Measurements from ENCODE around the gene ZMIZ1. TPM values are rescaled to one million over a fixed set of nuclear protein-coding genes. Genes with fewer than 3 reads are reported as not detected.

ZMIZ1 gene
- total RNA-seq, 1 experiment from 2014 or later: 42.3 TPM

- POLR2A ChIA-PET: no interaction called here
- CTCF ChIA-PET: interaction anchor here (1.4 kb wide), 1 partner anchor 117 kb away, joined by 3 read pairs; no protein-coding TSS in a partner anchor
- BruUV-seq (replicated peaks): TSS peak; percentile 2
Measured at GRCh38 chr10:79077488-79078173, 8.9 kb downstream of the ZMIZ1 start.

GRCh38 chr10:79078367-79079053 is 9.7 kb downstream of the ZMIZ1 start:
- no peak overlapping the region for H3K4me3 Mint-ChIP-seq (ENCODE audit: unreplicated experiment)
- ChIA-PET POLR2A (interaction anchor here (0.6 kb wide), 1 partner anchor 866 kb away, joined by 8 read pairs; no protein-coding TSS in a partner anchor), CTCF (interaction anchor here (0.6 to 0.9 kb wide), 2 partner anchors 11 to 166 kb away, joined by 4 to 6 read pairs; no protein-coding TSS in a partner anchor)
- H3K9me3 Mint-ChIP-seq (ENCODE audit: unreplicated experiment): no peaks in the 10 kb centered on the region
- DNase-seq: no peak
- intact Hi-C loops (cut with micrococcal nuclease; ENCODE audit: unreplicated experiment): no loop called here
- BruUV-seq (replicated peaks): no TSS peak
- Histone ChIP-seq H3K36me3 (ENCODE audit: control insufficient read depth, insufficient read depth, low read length) (no peaks in the 10 kb centered on the region), H3K9me3 (no peaks in the 10 kb centered on the region), H3K4me3 (ENCODE audit: low read depth, low read length) (no peak overlapping the region), H3K4me1 (peaks cover 58% of the 10 kb centered on the region), H3K27me3 (replicated peaks; ENCODE audit: control insufficient read depth, insufficient read depth, low read length) (no peaks in the 10 kb centered on the region)
- no peak overlapping the region for H3K27ac Mint-ChIP-seq (ENCODE audit: unreplicated experiment)
- TF ChIP-seq CTCF (IDR thresholded peaks at IDR 0.05; ENCODE audit: insufficient read depth in 1 of 2, low read depth in 1 of 2, low read length in 1 of 2, severe bottlenecking in 1 of 2, unreplicated experiment in 1 of 2): no peak
- peaks cover 33% of the 10 kb centered on the region for H3K4me1 Mint-ChIP-seq (ENCODE audit: low read depth, unreplicated experiment)
- H3K36me3 Mint-ChIP-seq (ENCODE audit: insufficient read depth, unreplicated experiment): peaks cover 12% of the 10 kb centered on the region
- H3K27me3 Mint-ChIP-seq (ENCODE audit: insufficient read depth, unreplicated experiment): no peaks in the 10 kb centered on the region

More at GRCh38 chr10:79077488-79078173, 8.9 kb downstream of the ZMIZ1 start:
- Histone ChIP-seq H3K36me3 (ENCODE audit: control insufficient read depth, insufficient read depth, low read length) (no peaks in the 10 kb centered on the region), H3K4me1 (peaks cover 67% of the 10 kb centered on the region), H3K27me3 (replicated peaks; ENCODE audit: control insufficient read depth, insufficient read depth, low read length) (no peaks in the 10 kb centered on the region), H3K9me3 (no peaks in the 10 kb centered on the region), H3K4me3 (ENCODE audit: low read depth, low read length) (no peak overlapping the region)
- DNase-seq: no peak
- Mint-ChIP-seq H3K4me1 (ENCODE audit: low read depth, unreplicated experiment) (peaks cover 32% of the 10 kb centered on the region), H3K27ac (ENCODE audit: unreplicated experiment) (no peak overlapping the region), H3K9me3 (ENCODE audit: unreplicated experiment) (no peaks in the 10 kb centered on the region), H3K36me3 (ENCODE audit: insufficient read depth, unreplicated experiment) (peaks cover 6% of the 10 kb centered on the region), H3K27me3 (ENCODE audit: insufficient read depth, unreplicated experiment) (no peaks in the 10 kb centered on the region), H3K4me3 (ENCODE audit: unreplicated experiment) (no peak overlapping the region)
- intact Hi-C loops (cut with micrococcal nuclease; ENCODE audit: unreplicated experiment): no loop called here
- no peak for TF ChIP-seq CTCF (IDR thresholded peaks at IDR 0.05; ENCODE audit: insufficient read depth in 1 of 2, low read depth in 1 of 2, low read length in 1 of 2, severe bottlenecking in 1 of 2, unreplicated experiment in 1 of 2)

GRCh38 chr10:79079054-79079397 is 10.3 kb downstream of the ZMIZ1 start:
- Histone ChIP-seq H3K9me3 (no peaks in the 10 kb centered on the region), H3K36me3 (ENCODE audit: control insufficient read depth, insufficient read depth, low read length) (no peaks in the 10 kb centered on the region), H3K4me1 (peaks cover 57% of the 10 kb centered on the region), H3K4me3 (ENCODE audit: low read depth, low read length) (no peak overlapping the region), H3K27me3 (replicated peaks; ENCODE audit: control insufficient read depth, insufficient read depth, low read length) (no peaks in the 10 kb centered on the region)
- Mint-ChIP-seq H3K27me3 (ENCODE audit: insufficient read depth, unreplicated experiment) (no peaks in the 10 kb centered on the region), H3K36me3 (ENCODE audit: insufficient read depth, unreplicated experiment) (peaks cover 12% of the 10 kb centered on the region), H3K27ac (ENCODE audit: unreplicated experiment) (no peak overlapping the region), H3K4me3 (ENCODE audit: unreplicated experiment) (no peak overlapping the region), H3K9me3 (ENCODE audit: unreplicated experiment) (no peaks in the 10 kb centered on the region), H3K4me1 (ENCODE audit: low read depth, unreplicated experiment) (peaks cover 37% of the 10 kb centered on the region)
- POLR2A ChIA-PET: interaction anchor here (0.6 kb wide), 1 partner anchor 866 kb away, joined by 8 read pairs; no protein-coding TSS in a partner anchor
- TF ChIP-seq CTCF (IDR thresholded peaks at IDR 0.05; ENCODE audit: insufficient read depth in 1 of 2, low read depth in 1 of 2, low read length in 1 of 2, severe bottlenecking in 1 of 2, unreplicated experiment in 1 of 2): no peak
- no TSS peak for BruUV-seq (replicated peaks)
- intact Hi-C loops (cut with micrococcal nuclease; ENCODE audit: unreplicated experiment): no loop called here
- CTCF ChIA-PET: interaction anchor here (0.6 to 0.9 kb wide), 2 partner anchors 12 to 166 kb away, joined by 4 to 6 read pairs; no protein-coding TSS in a partner anchor
- DNase-seq: no peak

Measured in Caco-2 (cell line).